Fibroblast of skin of right biceps (primary cell): ENCODE data around the gene NTN3.

ENCODE experiments used
- DNase-seq: peaks from one replicate; pipeline ENCODE4 v3.0.0-alpha.2; 2013

Gene NTN3

DNA sequence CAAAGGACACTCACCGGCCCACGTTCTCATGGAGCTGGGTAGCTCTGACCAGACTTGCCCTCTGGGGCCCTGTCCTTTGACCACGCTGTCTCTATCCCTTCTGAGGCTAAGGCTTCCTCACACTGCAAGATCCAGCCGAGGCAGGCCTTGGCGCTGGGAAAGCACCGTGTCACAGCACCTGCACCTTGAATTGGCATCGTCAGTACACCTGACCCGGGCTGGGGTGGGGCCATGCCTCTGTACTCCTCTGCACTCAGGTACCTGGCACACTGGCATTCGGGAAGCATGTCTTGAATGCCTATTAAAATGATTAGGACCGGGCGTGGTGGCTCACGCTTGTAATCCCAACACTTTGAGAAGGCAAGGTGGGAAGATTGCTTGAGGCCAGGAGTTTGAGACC, 9.9 kb downstream of the NTN3 start:
- DNase-seq: no peak

DNA sequence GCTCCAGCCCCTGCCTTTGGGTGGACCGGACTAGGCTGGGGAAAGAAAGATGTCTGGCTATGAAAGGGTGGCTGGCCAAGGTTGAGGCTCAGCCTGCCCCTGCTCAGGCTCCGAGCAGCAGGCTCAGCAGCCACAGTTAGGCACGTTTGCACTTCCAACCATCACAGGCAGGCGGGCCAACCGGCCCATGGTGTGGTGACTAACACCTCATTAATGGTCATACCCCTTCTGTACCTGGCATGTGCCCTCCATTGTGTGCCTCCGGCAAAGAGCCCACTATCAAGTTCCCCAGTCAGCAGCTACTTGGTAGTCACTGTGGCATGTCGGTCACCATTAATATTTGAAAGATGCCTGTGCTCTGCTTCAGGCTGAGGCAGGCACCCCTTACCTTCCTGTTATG, 10.6 kb downstream of the NTN3 start:
- DNase-seq: no peak

DNA sequence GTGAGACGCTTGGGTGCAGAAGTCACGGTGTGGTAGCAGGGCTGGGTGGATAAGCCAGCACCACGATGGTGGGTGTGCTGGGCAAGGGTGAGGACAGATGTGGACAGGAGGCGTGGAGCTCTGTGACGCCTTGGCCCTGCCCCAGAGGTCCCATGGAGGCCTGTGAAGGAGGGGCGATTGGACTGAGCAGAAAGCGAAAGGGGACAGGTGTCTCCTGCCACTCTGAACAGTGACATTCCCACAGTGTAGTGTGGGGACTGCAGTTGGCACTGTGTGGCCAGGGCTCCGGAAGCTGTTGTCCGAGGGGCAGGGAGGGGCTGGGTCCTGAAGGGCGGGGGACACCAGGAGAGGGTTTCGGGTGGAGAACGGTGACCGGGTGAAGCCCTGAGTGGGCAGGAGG, 11.2 kb downstream of the NTN3 start:
- DNase-seq: no peak

DNA sequence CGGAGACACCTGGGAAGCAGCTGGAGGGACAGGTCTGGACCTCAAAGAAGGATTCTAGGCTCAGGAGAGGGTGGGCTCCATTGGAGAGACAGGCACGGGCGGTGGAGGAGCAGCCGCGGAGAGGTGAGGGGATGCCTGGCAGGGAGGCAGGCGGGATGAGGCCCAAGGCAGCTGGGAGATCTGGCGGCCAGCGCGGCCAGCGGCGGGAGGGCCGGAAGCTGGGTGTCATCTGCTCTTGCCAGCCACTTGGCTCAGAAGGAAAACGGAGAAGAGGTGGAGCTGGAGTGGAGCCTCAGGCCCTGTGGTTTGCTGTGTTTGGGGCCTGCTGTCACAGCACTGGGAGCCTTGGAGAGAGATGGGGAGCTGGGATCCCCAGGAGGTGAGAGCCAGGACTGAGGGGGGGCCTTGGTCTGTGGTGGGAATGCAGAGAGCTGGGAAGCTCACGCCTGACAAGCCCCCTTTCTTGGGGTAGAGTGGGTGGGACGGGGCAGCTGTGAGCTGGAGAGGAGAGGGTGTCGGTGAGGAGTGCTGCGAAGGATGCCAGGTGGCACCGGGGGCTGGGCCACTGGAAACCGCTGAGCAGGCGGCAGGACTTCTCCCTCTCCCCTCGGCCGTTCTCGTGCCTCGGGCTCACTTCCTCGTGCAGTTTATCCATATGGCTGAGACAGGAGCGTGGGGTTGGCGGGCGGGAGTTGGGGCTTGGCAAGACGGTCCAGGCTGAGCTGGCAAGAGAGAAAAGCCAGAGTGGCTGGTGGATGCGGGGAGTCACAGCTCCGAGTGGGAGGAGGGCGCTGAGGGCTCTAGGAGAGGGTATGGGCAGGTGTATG, 11.8 kb downstream of the NTN3 start:
- peak; percentile 59 for DNase-seq

GRCh38 chr16:2483939-2484897, 13.1 kb downstream of the NTN3 start:
- DNase-seq: no peak

DNA sequence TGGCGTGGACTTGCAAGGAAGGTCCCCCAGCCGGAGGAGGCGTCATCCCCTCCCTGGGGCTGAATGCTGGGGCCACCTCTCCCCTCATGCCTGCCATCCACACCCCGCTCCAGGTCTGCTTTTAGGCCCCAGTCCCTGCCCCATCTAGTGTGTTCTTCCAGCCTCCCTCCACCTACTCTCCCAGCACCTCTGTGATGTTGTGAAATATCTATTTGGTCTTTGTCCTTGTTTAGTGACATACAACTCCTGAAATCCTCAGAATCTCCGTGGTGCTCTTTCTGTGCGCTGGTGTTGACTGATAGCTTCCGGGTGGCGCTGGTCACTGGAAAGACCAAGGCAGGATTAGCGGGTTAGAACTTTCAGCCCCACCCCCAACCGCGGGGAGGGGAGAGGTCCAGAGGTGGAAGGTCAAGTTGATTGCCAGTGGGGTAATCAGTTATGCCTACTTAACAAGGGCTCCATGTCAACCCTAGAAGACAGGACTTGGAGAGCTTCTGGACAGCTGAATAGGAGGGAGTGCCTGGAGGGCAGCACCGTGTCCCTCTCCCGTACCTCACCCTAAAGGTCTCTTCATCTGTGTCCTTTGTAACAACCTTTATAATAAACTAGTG, 13.9 kb downstream of the NTN3 start:
- DNase-seq: no peak

DNA sequence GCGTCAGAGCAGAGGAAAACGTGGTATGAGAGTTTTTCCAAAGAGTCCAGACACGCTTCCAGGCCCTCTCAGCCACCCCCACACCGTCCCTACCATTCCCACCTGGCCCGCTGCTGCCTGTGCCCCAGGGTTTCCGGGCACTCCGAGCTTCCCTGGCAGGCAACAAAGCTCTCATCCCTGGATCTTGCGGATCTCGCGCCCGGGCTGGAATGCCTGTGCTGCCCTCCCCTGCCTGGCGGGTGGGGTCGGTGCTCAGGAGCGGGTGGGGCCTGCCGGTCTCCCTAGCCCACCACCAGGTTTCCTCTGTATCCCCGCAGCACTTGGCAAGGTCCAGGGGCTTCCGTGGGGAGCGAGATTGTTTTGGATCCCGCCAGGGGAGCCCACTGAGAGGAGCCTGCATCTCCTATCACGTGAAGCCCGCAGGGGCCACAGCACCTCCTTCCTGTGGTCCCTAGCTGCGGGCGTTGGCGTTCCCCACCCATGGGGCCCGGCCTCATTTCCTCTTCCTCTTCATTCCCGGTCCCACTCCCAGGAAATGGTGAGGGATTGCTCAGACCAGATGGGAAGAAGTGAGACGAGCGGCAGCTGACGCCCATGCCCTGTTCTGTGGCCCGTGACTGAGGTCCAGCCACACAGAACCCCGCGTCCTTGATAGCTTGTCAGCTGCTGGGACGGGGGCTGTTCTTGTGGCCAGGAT, 14.9 kb downstream of the NTN3 start:
- DNase-seq: no peak

- peak; percentile 26 for DNase-seq
Observed at GRCh38 chr16:2486645-2487516, 15.8 kb downstream of the NTN3 start.

- no peak for DNase-seq
Observed at GRCh38 chr16:2487517-2487842, 16.4 kb downstream of the NTN3 start.

- no peak for DNase-seq
Observed at GRCh38 chr16:2487903-2488531, 16.9 kb downstream of the NTN3 start.

- no peak for DNase-seq
Observed at GRCh38 chr16:2489581-2489980, 18.5 kb downstream of the NTN3 start.

DNA sequence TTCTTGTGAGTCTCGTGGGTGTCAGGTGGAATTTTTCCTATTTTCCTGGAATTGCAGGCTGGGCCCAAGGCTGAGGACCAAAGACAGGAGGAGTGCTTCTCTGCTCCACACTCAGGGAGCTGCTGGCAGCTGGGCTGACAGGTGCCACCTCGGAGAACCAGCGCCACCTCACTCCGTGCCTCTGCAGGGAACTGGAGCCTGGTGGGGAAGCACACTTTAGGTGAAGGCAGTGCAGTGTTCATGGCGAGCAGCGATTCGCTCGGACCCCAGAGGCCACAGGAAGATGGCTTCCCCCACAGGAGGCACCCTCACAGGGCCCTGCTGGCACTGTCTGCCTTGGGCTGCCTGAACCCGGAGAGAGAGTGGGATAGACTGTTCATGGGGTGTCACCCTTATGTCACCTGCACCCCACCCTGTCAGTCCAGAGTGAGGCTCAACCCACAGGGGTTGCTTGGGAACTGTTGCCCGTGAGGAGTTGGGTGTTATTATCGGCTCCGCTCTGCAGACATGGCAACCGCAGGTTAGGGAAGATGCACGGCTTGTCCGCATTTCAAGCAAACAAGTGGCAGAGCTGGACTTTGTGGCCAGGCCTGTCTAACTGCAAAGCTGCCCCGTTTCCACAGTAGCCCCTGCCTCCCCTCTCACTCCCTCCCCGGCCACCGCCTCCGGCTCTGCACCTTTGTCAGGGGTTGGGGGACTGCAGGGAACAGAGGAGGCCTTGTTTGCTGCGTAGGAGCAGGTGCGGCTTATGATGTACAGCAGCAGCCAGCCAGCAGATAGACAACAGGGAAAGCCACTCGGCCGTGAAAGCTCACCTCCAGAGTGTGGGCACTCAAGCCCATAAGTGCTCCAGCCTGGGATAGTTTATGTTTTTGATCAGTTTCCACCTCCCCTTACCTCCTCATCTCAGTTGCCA, 19.4 kb downstream of the NTN3 start:
- DNase-seq: no peak

- DNase-seq: no peak
Observed at GRCh38 chr16:2492292-2492691, 21.2 kb downstream of the NTN3 start.

DNA sequence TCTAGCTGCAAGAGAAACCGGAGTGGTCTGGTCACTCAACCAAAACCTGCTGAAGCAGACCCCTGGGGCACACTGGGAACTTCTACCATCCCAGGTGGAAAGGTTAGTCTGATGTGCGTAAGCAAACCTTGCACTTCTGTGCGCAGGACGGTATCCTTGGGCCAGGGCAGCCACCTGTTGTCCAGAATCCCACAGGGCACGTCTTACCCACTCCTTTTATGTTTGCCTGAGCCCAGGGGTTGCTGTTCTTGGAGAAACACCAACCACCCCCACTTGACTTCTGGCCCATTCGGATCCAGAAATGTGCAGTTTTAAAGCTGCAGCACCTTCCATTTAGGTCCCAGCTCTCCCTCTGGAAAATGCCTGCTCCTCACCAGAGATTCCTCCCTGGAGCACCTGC, 22.5 kb downstream of the NTN3 start:
- no peak for DNase-seq

DNA sequence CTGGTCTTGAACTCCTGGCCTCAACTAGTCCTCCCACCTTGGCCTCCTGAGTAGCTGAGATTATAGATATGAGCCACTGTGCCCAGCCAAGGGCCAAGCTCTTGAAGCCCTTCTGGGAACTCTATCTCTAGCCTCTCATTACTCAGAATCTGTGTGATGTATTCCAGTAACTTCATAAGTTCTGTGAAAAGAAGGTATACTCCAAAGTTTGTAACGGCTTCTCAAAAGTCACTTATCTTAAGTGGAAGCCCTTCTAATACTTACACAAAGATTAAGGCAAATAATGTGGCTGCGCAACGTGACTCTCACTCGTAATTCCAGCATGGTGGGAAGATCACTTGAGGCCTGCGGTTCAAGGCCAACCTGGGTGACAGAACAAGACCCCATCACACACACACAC, 23.5 kb downstream of the NTN3 start:
- DNase-seq: no peak

- DNase-seq: no peak
Observed at GRCh38 chr16:2495041-2495440, 23.9 kb downstream of the NTN3 start.

GRCh38 chr16:2496223-2497115, 25.4 kb downstream of the NTN3 start:
- no peak for DNase-seq

GRCh38 chr16:2497116-2497630, 26.1 kb downstream of the NTN3 start:
- no peak for DNase-seq
